ENCODE measurements around the gene FKBP1A. TPM values are rescaled to one million over a fixed set of nuclear protein-coding genes. Genes with fewer than 3 reads are reported as not detected.

Gene FKBP1A
- total RNA-seq, 1 donor from 2014 or later, result 46.9 TPM

GRCh38 chr20:1393507-1393882, 641 bp upstream of the FKBP1A start:
- Histone ChIP-seq H3K4me3 (ENCODE audit: low read depth, low read length) (peak overlapping the region; percentile 70), H3K27me3 (ENCODE audit: control insufficient read depth, insufficient read depth, low read length) (no peaks in the 10 kb centered on the region), H3K36me3 (ENCODE audit: control insufficient read depth, insufficient read depth, low read length) (peaks cover 8% of the 10 kb centered on the region)
- DNase-seq (ENCODE audit: low read depth), result no peak
- FAIRE-seq, result no peak
- TF ChIP-seq CTCF (IDR thresholded peaks at IDR 0.05; ENCODE audit: insufficient read depth, low read length, severe bottlenecking), result no peak

DNA sequence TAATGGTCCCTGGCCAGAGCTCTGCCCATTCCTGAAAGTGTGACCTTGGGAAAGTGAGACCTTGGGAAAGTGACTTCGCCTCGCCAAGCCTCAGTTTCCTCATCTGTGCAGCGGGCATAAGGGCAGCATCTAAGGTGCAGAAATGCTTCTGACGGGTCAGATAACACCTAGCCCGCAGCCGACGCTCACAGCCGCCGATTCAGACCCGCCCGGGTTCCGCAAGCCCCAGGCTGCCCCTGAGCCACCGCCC, 486 bp downstream of the FKBP1A start:
- Histone ChIP-seq H3K4me3 (ENCODE audit: low read depth, low read length) (peak overlapping the region; percentile 70), H3K27me3 (ENCODE audit: control insufficient read depth, insufficient read depth, low read length) (no peaks in the 10 kb centered on the region), H3K36me3 (ENCODE audit: control insufficient read depth, insufficient read depth, low read length) (peaks cover 8% of the 10 kb centered on the region)
- no peak for TF ChIP-seq CTCF (IDR thresholded peaks at IDR 0.05; ENCODE audit: insufficient read depth, low read length, severe bottlenecking)
- DNase-seq (ENCODE audit: low read depth) (no peak), FAIRE-seq (no peak)

DNA sequence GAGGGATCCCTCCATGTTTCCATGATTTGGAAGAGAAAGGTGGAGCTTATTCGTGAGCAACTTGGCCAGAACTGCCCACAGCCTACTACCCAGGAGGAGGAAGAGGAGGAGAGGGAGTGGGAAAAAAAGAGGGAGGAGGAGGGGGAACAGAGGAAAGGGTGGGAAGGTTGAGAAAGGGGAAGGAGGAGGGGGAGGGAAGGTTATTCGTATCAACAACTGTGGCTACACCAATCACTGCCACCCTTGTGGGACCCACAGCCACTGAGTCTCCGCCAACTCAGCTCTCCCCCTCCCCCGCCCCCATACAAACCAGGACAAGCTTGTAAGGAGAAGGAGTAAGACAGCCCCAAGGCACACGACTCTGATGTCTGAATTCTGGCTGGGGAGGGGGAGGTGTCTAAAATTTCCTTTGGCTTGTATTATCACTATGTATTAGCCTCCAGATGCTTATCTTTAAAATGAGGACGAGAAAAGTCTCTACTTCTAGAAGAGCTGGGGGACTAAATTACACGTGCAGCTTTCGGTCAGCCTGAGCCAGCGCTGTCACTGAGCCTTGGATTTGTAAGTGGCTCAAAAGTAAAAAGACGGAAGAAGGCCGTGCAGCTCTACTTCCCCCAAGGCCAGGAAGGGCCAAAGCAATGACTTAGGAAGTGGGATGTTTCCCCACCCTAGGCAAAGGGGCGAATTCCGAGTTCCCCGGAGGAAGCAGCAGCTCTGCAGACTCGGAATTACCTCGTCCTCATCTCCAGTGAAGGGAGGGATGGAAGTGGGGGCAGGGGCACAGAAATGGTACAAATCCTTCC, 1.0 kb downstream of the FKBP1A start:
- Histone ChIP-seq H3K4me3 (ENCODE audit: low read depth, low read length) (peak overlapping the region; percentile 70), H3K27me3 (ENCODE audit: control insufficient read depth, insufficient read depth, low read length) (no peaks in the 10 kb centered on the region), H3K36me3 (ENCODE audit: control insufficient read depth, insufficient read depth, low read length) (peaks cover 8% of the 10 kb centered on the region)
- FAIRE-seq, result no peak
- TF ChIP-seq CTCF (IDR thresholded peaks at IDR 0.05; ENCODE audit: insufficient read depth, low read length, severe bottlenecking), result no peak
- peak; percentile 51 for DNase-seq (ENCODE audit: low read depth)

DNA sequence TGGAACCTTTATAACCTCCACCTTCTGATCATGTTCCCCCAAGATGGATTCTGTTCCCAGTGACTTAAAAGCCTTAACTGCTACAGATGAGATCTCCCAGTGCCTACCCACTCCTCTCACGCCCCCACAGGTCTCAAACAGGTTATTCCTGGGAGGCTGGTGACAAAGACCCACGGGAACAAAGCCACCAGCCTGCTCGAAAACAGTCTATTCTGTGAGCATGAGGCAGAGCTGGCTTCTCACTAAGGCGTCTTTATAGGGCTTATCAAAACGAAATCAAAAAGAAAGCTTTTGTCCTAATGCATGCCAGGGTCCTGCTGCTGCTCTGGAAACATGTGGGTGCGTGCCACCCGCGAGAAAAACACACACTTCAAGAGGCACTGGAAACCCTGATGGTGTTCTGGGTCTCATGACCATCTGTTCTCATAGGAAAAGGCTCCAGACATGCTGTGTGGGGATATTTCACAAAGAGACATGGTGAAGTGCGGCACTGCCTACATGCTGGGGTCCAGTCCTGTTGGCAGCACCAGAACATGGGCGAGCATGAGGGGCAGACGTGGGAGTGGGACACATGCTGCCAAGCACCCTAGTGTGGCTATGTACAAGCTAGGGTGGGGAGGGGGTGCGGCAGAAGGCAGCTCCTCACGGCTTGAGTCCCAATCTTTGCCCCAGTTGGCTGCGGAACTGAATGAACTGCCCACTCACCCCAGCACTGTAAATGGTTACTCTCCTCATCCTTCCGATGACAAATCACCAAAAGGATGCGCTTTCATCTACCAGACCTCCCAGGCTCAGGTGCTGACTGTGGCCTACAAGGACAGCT, 2.1 kb downstream of the FKBP1A start:
- FAIRE-seq (no peak), DNase-seq (ENCODE audit: low read depth) (no peak)
- H3K27me3 ChIP-seq (ENCODE audit: control insufficient read depth, insufficient read depth, low read length), result no peaks in the 10 kb centered on the region
- peak overlapping the region; percentile 70 for H3K4me3 ChIP-seq (ENCODE audit: low read depth, low read length)
- no peak for TF ChIP-seq CTCF (IDR thresholded peaks at IDR 0.05; ENCODE audit: insufficient read depth, low read length, severe bottlenecking)
- peaks cover 8% of the 10 kb centered on the region for H3K36me3 ChIP-seq (ENCODE audit: control insufficient read depth, insufficient read depth, low read length)

- FAIRE-seq, result no peak
- peaks cover 8% of the 10 kb centered on the region for H3K36me3 ChIP-seq (ENCODE audit: control insufficient read depth, insufficient read depth, low read length)
- DNase-seq (ENCODE audit: low read depth), result peak; percentile 58
- no peaks in the 10 kb centered on the region for H3K27me3 ChIP-seq (ENCODE audit: control insufficient read depth, insufficient read depth, low read length)
- H3K4me3 ChIP-seq (ENCODE audit: low read depth, low read length), result no peak overlapping the region
- TF ChIP-seq CTCF (IDR thresholded peaks at IDR 0.05; ENCODE audit: insufficient read depth, low read length, severe bottlenecking), result no peak
Measured at GRCh38 chr20:1389703-1390580, 2.9 kb downstream of the FKBP1A start.

Data from bronchial epithelial cell (primary cell).